H1 (cell line): ENCODE measurements around the gene DIP2C.

Source experiments
- CBX8 ChIP-seq: fragments of 300-800, 300-1000 bp; sonication (generic); IDR thresholded peaks from 2 replicates; pipeline ENCODE4 v1.7.1; 2016; ENCODE audit warnings: low read depth, low read length, borderline replicate concordance
- CREB1 ChIP-seq: IDR thresholded peaks from 2 replicates; pipeline ENCODE4 v1.6.1; 2012; ENCODE audit warnings: inconsistent platforms
- EZH2 ChIP-seq: fragments of 200-600 bp; sonication (generic); IDR thresholded peaks from 2 replicates; pipeline ENCODE4 v1.7.1; 2012; ENCODE audit warnings: low read depth, mild to moderate bottlenecking, moderate library complexity, low read length, inconsistent platforms; ENCODE audit not compliant: severe bottlenecking
- GABPA ChIP-seq: IDR thresholded peaks from 2 replicates; pipeline ENCODE4 v1.6.1; 2011; ENCODE audit warnings: mild to moderate bottlenecking, low read length, moderate library complexity, borderline replicate concordance; ENCODE audit not compliant: insufficient read depth
- MAFK ChIP-seq: IDR thresholded peaks from 2 replicates; pipeline ENCODE4 v1.6.1; 2012; ENCODE audit warnings: low read depth, mild to moderate bottlenecking, improper control_type of control experiment, low read length
- MAX ChIP-seq: IDR thresholded peaks from 2 replicates; pipeline ENCODE4 v1.6.1; 2012; ENCODE audit warnings: inconsistent platforms
- POLR2A ChIP-seq, 2 experiments: IDR thresholded peaks; 1 replicate in 1 of 2; 2 replicates in 1 of 2; pipeline ENCODE4 v1.6.1; 2011; ENCODE audit warnings: low read depth in 2 of 2, low read length in 2 of 2, mild to moderate bottlenecking in 2 of 2; ENCODE audit errors: control extremely low read depth in 1 of 2
- SIN3A ChIP-seq, 2 experiments: IDR thresholded peaks in 1 of 2; conservative IDR thresholded peaks in 1 of 2; 2 replicates each; pipeline ENCODE4 v1.6.1; 2011 to 2012; ENCODE audit warnings: low read length in 2 of 2, improper control_type of control experiment in 1 of 2, low read depth in 1 of 2, mild to moderate bottlenecking in 1 of 2
- YY1 ChIP-seq: IDR thresholded peaks from 2 replicates; pipeline ENCODE4 v1.6.1; 2011; ENCODE audit warnings: low read depth, mild to moderate bottlenecking, low read length
- TF ChIP-seq, protein P1 (sequence below), 3 experiments: IDR thresholded peaks; 1 replicate in 2 of 3; 2 replicates in 1 of 3; pipeline versions ENCODE4 v1.5.1 to v1.6.1; 2011; ENCODE audit warnings: low read length in 3 of 3, mild to moderate bottlenecking in 3 of 3, inconsistent platforms in 2 of 3, low read depth in 1 of 3, moderate library complexity in 1 of 3; ENCODE audit not compliant: insufficient read depth in 1 of 3; ENCODE audit errors: control extremely low read depth in 1 of 3

DNA sequence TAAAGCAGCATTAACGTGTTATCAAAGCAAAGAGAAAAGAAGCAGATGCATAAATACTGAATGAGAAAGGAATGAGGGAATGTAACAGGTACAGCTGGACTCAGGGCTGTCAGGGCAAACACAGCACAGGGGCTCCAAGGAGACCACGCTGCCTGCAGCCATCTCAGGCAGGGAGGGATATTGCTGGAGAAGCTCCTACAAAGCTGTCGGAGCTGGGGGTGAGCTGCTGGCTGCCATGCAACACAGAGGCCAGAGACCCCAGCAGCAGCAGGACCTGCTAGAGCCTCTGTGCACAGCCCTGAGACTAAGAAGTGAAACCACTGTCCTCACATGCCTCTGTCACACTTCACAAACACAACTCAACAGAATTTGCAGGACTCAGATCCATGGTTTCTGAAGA, 235.8 kb downstream of the DIP2C start:
- TF ChIP-seq GABPA (no peak), EZH2 (no peak), MAX (no peak), CBX8 (no peak), POLR2A (IDR thresholded peaks at IDR 0.05; ENCODE audit: control extremely low read depth in 1 of 2, low read depth in 2 of 2, low read length in 2 of 2) (no peak), CREB1 (no peak), YY1 (no peak), SIN3A (conservative IDR thresholded peaks at IDR 0.05 in 1 of 2, IDR thresholded peaks at IDR 0.05 in 1 of 2; ENCODE audit: low read depth in 1 of 2, low read length in 2 of 2) (no peak), MAFK (no peak)
- TF ChIP-seq, protein P1, sequence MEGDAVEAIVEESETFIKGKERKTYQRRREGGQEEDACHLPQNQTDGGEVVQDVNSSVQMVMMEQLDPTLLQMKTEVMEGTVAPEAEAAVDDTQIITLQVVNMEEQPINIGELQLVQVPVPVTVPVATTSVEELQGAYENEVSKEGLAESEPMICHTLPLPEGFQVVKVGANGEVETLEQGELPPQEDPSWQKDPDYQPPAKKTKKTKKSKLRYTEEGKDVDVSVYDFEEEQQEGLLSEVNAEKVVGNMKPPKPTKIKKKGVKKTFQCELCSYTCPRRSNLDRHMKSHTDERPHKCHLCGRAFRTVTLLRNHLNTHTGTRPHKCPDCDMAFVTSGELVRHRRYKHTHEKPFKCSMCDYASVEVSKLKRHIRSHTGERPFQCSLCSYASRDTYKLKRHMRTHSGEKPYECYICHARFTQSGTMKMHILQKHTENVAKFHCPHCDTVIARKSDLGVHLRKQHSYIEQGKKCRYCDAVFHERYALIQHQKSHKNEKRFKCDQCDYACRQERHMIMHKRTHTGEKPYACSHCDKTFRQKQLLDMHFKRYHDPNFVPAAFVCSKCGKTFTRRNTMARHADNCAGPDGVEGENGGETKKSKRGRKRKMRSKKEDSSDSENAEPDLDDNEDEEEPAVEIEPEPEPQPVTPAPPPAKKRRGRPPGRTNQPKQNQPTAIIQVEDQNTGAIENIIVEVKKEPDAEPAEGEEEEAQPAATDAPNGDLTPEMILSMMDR (IDR thresholded peaks at IDR 0.05; ENCODE audit: control extremely low read depth in 1 of 3, insufficient read depth in 1 of 3, low read depth in 1 of 3, low read length in 3 of 3) = no peak
